GM23338 (cell line): ENCODE results near the gene RILPL1. TPM values are rescaled to one million over a fixed set of nuclear protein-coding genes. Genes with fewer than 3 reads are reported as not detected.
A peak's percentile ranks its signal among the peaks of the same experiment; 100 is the strongest.

Experiments
- ATAC-seq: fragments of 200-7000 bp; cut with Tn5 transposase; 3 replicates; pipeline ENCODE4 v1.9.1; 2020
- DNase-seq: peaks from one replicate; pipeline ENCODE4 v3.0.0-alpha.2; 2015; ENCODE audit warnings: low spot score
- H2AFZ ChIP-seq: fragments of 200-600 bp; sonication (generic); 2 replicates; pipeline ENCODE4 v1.8.0; 2016; ENCODE audit warnings: antibody characterized with exemption, mild to moderate bottlenecking, moderate library complexity
- H3F3A ChIP-seq: fragments of 200-600 bp; sonication (generic); replicated peaks from 2 replicates; pipeline ENCODE4 v1.8.0; 2017; ENCODE audit warnings: antibody characterized with exemption, mixed run types, low read depth
- H3K27ac ChIP-seq: fragments of 200-600 bp; sonication (generic); 2 replicates; pipeline ENCODE4 v1.6.1; 2016; ENCODE audit warnings: low read depth
- H3K27me3 ChIP-seq: fragments of 200-600 bp; sonication (generic); 2 replicates; pipeline ENCODE4 v1.8.0; 2016; ENCODE audit warnings: mild to moderate bottlenecking, mixed run types, moderate library complexity; ENCODE audit not compliant: insufficient read depth
- H3K36me3 ChIP-seq: fragments of 200-600 bp; sonication (generic); 2 replicates; pipeline ENCODE4 v1.8.0; 2016; ENCODE audit warnings: mild to moderate bottlenecking; ENCODE audit not compliant: insufficient read depth
- H3K4me1 ChIP-seq: fragments of 200-600 bp; sonication (generic); 2 replicates; pipeline ENCODE4 v1.8.0; 2016; ENCODE audit warnings: mild to moderate bottlenecking, moderate library complexity; ENCODE audit not compliant: insufficient read depth
- H3K4me2 ChIP-seq: fragments of 200-600 bp; sonication (generic); 2 replicates; pipeline ENCODE4 v1.7.1; 2017; ENCODE audit warnings: mixed run types
- H3K4me3 ChIP-seq: fragments of 200-600 bp; sonication (generic); 2 replicates; pipeline ENCODE4 v1.6.1; 2016; ENCODE audit warnings: mixed run types
- H3K79me2 ChIP-seq: fragments of 200-600 bp; sonication (generic); replicated peaks from 2 replicates; pipeline ENCODE4 v1.8.0; 2017; ENCODE audit warnings: mild to moderate bottlenecking; ENCODE audit not compliant: insufficient read depth
- H3K9me2 ChIP-seq: fragments of 200-600 bp; sonication (generic); 2 replicates; pipeline ENCODE4 v1.8.0; 2017; ENCODE audit not compliant: insufficient read depth
- H4K20me1 ChIP-seq: fragments of 200-600 bp; sonication (generic); replicated peaks from 2 replicates; pipeline ENCODE4 v1.8.0; 2017; ENCODE audit warnings: mild to moderate bottlenecking; ENCODE audit not compliant: insufficient read depth
- H3K27ac Mint-ChIP-seq: 2 replicates; pipeline ENCODE4 v1.8.0; 2020; ENCODE audit warnings: inconsistent platforms, mild to moderate bottlenecking, moderate library complexity, mixed read lengths
- H3K27me3 Mint-ChIP-seq: 3 replicates; pipeline ENCODE4 v1.8.0; 2022; ENCODE audit warnings: low read depth, mild to moderate bottlenecking, moderate library complexity, mixed read lengths, inconsistent platforms; ENCODE audit not compliant: insufficient read depth, poor library complexity
- H3K36me3 Mint-ChIP-seq: 3 replicates; pipeline ENCODE4 v1.8.0; 2021; ENCODE audit warnings: low read depth, mild to moderate bottlenecking, inconsistent platforms, moderate library complexity, mixed read lengths
- H3K4me1 Mint-ChIP-seq: 3 replicates; pipeline ENCODE4 v1.8.0; 2020; ENCODE audit warnings: mild to moderate bottlenecking, inconsistent platforms, mixed read lengths
- H3K4me3 Mint-ChIP-seq: 3 replicates; pipeline ENCODE4 v1.8.0; 2021; ENCODE audit warnings: moderate library complexity, mild to moderate bottlenecking, inconsistent platforms, mixed read lengths
- H3K9me3 Mint-ChIP-seq: 3 replicates; pipeline ENCODE4 v1.8.0; 2020; ENCODE audit warnings: moderate library complexity, mild to moderate bottlenecking, inconsistent platforms, mixed read lengths
- CREB1 ChIP-seq: fragments of 250-450 bp; sonication (Bioruptor Pico); IDR thresholded peaks from 2 replicates; pipeline ENCODE4 v1.5.0; 2020; ENCODE audit warnings: low read depth, mild to moderate bottlenecking, moderate library complexity
- EZH2 ChIP-seq: fragments of 200-600 bp; sonication (generic); IDR thresholded peaks from one replicate; pipeline ENCODE4 v1.8.0; 2017; ENCODE audit warnings: antibody characterized with exemption, mild to moderate bottlenecking, low read depth; ENCODE audit not compliant: unreplicated experiment
- POLR2AphosphoS5 ChIP-seq: IDR thresholded peaks from 2 replicates; pipeline ENCODE4 v1.6.1; 2016; ENCODE audit warnings: antibody characterized with exemption, low read depth
- STAT1 ChIP-seq: IDR thresholded peaks from one replicate; pipeline ENCODE4 v1.6.1; 2016; ENCODE audit warnings: antibody characterized with exemption; ENCODE audit not compliant: unreplicated experiment
- ZNF331 ChIP-seq: fragments of 250-450 bp; sonication (Bioruptor Pico); IDR thresholded peaks from 2 replicates; pipeline ENCODE4 v1.5.0; 2020; ENCODE audit warnings: low read depth, mild to moderate bottlenecking, moderate library complexity
- polyA plus RNA-seq: library from polyadenylated mRNA; unstranded; fragments of >200 nt; fragmentation: Nextera tagmentation; extraction: Ambion mirVana; gene quantifications from 2 replicates; pipeline ENCODE4 v1.2.1, GENCODE V29; 2016
- total RNA-seq: library from RNA; depleted of rRNA; stranded (reverse); fragments of >200 nt; shearing (Covaris generic); gene quantifications from 2 replicates; pipeline ENCODE4 v1.2.3, GENCODE V29; 2014
- TF ChIP-seq, protein P1 (sequence below), 2 experiments: fragments of 200-600 bp in 1 of 2; sonication (generic) in 1 of 2; conservative IDR thresholded peaks; 2 replicates each; pipeline versions ENCODE4 v1.5.1 to v1.6.1; 2016 to 2017; ENCODE audit warnings: antibody characterized with exemption in 2 of 2, low read depth in 2 of 2, mild to moderate bottlenecking in 2 of 2, moderate library complexity in 1 of 2
- TF ChIP-seq, protein P2 (sequence below): IDR thresholded peaks from 2 replicates; pipeline ENCODE4 v1.6.1; 2016; ENCODE audit warnings: antibody characterized with exemption

The RILPL1 gene
- total and polyA plus RNA-seq, 2 experiments from 2014 or later = 3.9 to 7.9 TPM

- H3K27ac Mint-ChIP-seq = no peak overlapping the region
Observed at GRCh38 chr12:123446333-123446713, 87.2 kb downstream of the RILPL1 start.

GRCh38 chr12:123445388-123446332 is 87.9 kb downstream of the RILPL1 start:
- H3K4me1 Mint-ChIP-seq = peaks cover 8% of the 10 kb centered on the region; the same call in 2 of the 3 replicates
- Histone ChIP-seq H3K4me3 (no peak overlapping the region), H3K27me3 (no peaks in the 10 kb centered on the region), H3K27ac (no peak overlapping the region), H3K9me2 (no peaks in the 10 kb centered on the region), H3K4me1 (peaks cover 11% of the 10 kb centered on the region), H2AFZ (peak overlapping the region; percentile 53; the same call in 1 of the 2 replicates), H4K20me1 (no peaks in the 10 kb centered on the region), H3K36me3 (no peaks in the 10 kb centered on the region), H3F3A (no peaks in the 10 kb centered on the region), H3K4me2 (no peak overlapping the region), H3K79me2 (no peaks in the 10 kb centered on the region)
- H3K9me3 Mint-ChIP-seq = no peaks in the 10 kb centered on the region
- H3K27ac Mint-ChIP-seq = no peak overlapping the region
- ATAC-seq (peak; percentile 23; the same call in 1 of the 3 replicates), DNase-seq (no peak)
- H3K36me3 Mint-ChIP-seq = no peaks in the 10 kb centered on the region
- no peak overlapping the region for H3K4me3 Mint-ChIP-seq
- H3K27me3 Mint-ChIP-seq = peaks cover 8% of the 10 kb centered on the region
- TF ChIP-seq CREB1 (CRISPR knock-in tag) (no peak), STAT1 (no peak), ZNF331 (CRISPR knock-in tag) (no peak), POLR2AphosphoS5 (no peak), EZH2 (no peak)
- TF ChIP-seq, protein P1, sequence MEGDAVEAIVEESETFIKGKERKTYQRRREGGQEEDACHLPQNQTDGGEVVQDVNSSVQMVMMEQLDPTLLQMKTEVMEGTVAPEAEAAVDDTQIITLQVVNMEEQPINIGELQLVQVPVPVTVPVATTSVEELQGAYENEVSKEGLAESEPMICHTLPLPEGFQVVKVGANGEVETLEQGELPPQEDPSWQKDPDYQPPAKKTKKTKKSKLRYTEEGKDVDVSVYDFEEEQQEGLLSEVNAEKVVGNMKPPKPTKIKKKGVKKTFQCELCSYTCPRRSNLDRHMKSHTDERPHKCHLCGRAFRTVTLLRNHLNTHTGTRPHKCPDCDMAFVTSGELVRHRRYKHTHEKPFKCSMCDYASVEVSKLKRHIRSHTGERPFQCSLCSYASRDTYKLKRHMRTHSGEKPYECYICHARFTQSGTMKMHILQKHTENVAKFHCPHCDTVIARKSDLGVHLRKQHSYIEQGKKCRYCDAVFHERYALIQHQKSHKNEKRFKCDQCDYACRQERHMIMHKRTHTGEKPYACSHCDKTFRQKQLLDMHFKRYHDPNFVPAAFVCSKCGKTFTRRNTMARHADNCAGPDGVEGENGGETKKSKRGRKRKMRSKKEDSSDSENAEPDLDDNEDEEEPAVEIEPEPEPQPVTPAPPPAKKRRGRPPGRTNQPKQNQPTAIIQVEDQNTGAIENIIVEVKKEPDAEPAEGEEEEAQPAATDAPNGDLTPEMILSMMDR (conservative IDR thresholded peaks at IDR 0.05; ENCODE audit: low read depth in 2 of 2) = no peak
- TF ChIP-seq, protein P2, sequence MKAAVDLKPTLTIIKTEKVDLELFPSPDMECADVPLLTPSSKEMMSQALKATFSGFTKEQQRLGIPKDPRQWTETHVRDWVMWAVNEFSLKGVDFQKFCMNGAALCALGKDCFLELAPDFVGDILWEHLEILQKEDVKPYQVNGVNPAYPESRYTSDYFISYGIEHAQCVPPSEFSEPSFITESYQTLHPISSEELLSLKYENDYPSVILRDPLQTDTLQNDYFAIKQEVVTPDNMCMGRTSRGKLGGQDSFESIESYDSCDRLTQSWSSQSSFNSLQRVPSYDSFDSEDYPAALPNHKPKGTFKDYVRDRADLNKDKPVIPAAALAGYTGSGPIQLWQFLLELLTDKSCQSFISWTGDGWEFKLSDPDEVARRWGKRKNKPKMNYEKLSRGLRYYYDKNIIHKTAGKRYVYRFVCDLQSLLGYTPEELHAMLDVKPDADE = no peak

More at GRCh38 chr12:123446333-123446713, 87.2 kb downstream of the RILPL1 start:
- peak overlapping the region; percentile 53; the same call in 1 of the 2 replicates for H2AFZ ChIP-seq
- H4K20me1 ChIP-seq = no peaks in the 10 kb centered on the region
- no peaks in the 10 kb centered on the region for H3K79me2 ChIP-seq
- no peak overlapping the region for H3K4me2 ChIP-seq
- Mint-ChIP-seq H3K4me3 (no peak overlapping the region), H3K9me3 (no peaks in the 10 kb centered on the region), H3K27me3 (peaks cover 8% of the 10 kb centered on the region), H3K36me3 (no peaks in the 10 kb centered on the region), H3K4me1 (peaks cover 8% of the 10 kb centered on the region; the same call in 2 of the 3 replicates)
- DNase-seq (no peak), ATAC-seq (no peak)
- H3K4me3 ChIP-seq = no peak overlapping the region
- H3K9me2 ChIP-seq = no peaks in the 10 kb centered on the region
- TF ChIP-seq, protein P2 = no peak
- TF ChIP-seq, protein P1 (conservative IDR thresholded peaks at IDR 0.05; ENCODE audit: low read depth in 2 of 2) = no peak
- no peaks in the 10 kb centered on the region for H3K36me3 ChIP-seq
- no peaks in the 10 kb centered on the region for H3F3A ChIP-seq
- peaks cover 11% of the 10 kb centered on the region for H3K4me1 ChIP-seq
- no peaks in the 10 kb centered on the region for H3K27me3 ChIP-seq
- H3K27ac ChIP-seq = no peak overlapping the region
